Pulmonary artery endothelial cell (primary cell): ENCODE measurements around the gene UBAP2L. TPM values are rescaled to one million over a fixed set of nuclear protein-coding genes. Genes with fewer than 3 reads are reported as not detected.

ENCODE experiments used
- DNase-seq: peaks from one replicate; pipeline ENCODE4 v3.0.0-alpha.2; 2011; ENCODE audit warnings: low read depth, low spot score
- total RNA-seq: library from RNA; depleted of rRNA; stranded (reverse); fragments of >200 nt; gene quantifications from 2 replicates; pipeline ENCODE4 v1.2.3, GENCODE V29; 2014

UBAP2L gene
- total RNA-seq: 62.6 and 73.6 TPM in 2 replicates

GRCh38 chr1:154220071-154220969 is at the start of gene UBAP2L:
UBAP2L (plus strand) TSS chr1:154220955; CDS start chr1:154225124, 4,169 bp downstream.
- DNase-seq: peak; percentile 97

- no peak for DNase-seq
These were observed 49.6 kb upstream of the UBAP2L start for GRCh38 chr1:154171223-154171583.

DNA sequence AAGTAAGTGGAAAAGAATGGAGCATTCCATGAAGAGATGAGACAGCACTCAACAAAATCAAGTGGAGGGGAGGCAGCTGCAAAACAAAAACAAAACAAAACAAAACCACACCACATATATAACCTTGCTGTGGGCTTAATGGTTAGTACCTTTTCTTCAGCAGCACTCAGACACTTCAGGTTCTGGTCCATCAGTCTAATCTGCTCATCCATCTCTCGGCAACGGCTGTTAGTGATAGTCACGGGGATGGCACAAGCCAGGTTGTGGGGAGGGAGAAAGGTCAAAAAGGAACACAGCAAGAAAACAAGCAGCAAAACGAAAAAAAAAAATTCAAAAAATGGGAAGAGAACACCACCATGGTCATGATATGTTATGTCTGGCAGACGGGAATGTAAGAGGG is 48.9 kb upstream of the UBAP2L start:
- DNase-seq: no peak

- no peak for DNase-seq
These were observed 46.1 kb upstream of the UBAP2L start for GRCh38 chr1:154174654-154175053.

GRCh38 chr1:154176337-154176736 is 44.4 kb upstream of the UBAP2L start:
- peak; percentile 47 for DNase-seq

- DNase-seq: no peak
These were observed 42.7 kb upstream of the UBAP2L start for GRCh38 chr1:154178013-154178412.

- DNase-seq: no peak
These were observed 41.6 kb upstream of the UBAP2L start for GRCh38 chr1:154178911-154179811.

DNA sequence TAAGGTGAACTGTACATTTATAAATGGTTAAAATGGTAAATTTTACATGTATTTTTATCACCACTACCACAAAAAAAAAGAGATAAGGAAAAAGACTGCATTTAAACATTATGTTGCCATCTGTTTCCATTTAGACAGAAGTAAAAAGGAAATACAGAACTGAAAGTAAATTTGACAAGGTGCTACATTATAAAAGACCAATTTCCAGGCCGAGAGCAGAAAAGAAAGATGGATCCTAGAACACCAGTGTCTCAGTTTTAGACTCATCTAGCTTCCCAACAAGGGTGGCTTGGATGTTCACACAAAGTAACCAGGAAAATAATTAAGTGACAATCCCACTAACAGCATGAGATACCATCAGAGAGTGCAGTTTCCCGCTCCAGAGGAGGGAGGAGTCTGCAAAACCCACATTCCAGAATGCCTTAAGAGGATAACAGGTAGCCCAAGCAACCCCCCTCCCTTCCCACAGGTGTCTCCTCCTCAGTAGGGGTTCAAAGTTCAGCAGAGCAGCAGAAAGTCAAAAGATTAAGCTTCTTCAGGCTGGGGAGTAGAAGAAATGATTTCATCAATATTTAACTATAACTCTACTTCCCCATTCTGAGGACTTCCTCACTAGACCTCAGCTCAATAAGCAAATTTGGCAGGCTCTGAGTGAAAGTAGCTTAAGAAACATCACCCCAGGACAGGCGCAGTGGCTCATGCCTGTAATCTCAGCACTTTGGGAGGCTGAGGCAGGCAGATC is 40.6 kb upstream of the UBAP2L start:
- DNase-seq: no peak

GRCh38 chr1:154181944-154182343 is 38.8 kb upstream of the UBAP2L start:
- no peak for DNase-seq

GRCh38 chr1:154182344-154183045 is 38.3 kb upstream of the UBAP2L start:
- peak; percentile 47 for DNase-seq

DNA sequence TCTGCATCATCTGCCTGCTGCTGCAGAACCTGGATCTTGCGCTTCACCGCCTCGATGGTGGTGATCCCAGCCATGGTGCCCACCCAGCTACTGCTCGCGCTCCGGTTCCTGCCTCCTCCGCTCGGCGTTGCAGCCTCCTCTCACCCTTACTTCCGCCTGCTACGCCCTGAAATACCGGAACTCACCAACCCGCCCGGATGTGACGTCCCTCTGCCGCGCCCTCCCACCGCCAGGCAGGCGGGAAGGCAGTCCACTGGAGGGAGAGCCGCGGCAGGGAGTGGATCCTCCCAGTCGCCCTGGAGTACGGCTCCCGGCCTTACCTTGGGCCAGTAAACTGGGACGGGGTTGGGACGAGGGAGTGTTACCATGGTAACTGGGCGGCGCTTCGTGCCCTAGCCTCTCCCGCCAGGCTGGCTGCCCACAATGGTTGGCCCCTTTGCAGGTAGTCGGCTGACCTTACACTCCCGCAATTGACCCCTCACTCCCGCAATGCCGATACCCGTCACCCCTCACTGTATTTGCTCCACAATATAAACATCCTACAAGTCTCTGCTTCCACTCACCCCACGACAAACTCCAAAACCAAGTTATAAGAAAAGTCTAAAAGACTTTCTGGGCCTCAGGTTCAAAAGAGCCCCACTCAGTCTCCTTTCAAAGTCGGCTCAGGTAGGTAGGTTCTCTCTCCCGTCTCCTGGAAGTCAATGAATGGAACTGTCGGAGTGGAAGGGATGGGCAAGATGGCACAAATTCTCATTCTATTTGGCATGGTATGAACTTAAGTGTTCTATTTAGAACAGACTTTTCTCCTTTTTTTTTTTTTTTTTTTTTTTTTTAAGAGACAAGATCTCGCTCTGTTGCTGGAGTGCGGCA is 37.5 kb upstream of the UBAP2L start:
- DNase-seq: peak; percentile 84

- DNase-seq: peak; percentile 50
These were observed 34.6 kb upstream of the UBAP2L start for GRCh38 chr1:154186177-154186576.

DNA sequence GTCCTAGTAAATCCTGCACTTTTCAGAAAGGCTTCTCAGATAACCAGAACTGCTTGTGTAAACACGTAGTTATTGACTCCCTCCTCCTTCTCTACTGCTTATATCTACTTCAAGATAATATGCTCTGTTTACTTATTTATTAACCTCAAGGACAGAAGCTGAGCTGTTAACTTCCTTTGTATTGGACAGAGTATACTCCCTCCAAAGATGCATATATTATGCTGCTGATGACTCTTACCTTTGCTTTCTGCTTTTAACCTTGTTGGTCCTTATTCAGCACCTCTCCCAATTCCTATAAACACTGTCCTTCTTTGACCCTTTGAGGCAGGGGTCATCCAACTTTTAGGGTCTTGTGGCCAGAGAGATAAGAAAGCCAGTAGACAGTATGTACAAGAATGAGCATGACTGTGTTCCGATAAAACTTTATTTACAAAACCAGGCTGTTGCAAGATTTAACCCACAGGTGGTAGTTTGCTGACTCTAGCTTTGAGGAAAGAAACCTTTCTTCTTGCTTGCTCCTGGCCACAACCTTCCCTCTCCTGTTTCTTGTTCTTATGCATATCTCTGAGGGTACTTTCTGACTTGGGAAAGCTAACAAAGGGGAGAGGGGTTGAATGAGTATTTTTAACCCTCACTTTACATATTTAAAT is 33.8 kb upstream of the UBAP2L start:
- no peak for DNase-seq

- peak; percentile 64 for DNase-seq
These were observed 30.2 kb upstream of the UBAP2L start for GRCh38 chr1:154190550-154190949.

DNA sequence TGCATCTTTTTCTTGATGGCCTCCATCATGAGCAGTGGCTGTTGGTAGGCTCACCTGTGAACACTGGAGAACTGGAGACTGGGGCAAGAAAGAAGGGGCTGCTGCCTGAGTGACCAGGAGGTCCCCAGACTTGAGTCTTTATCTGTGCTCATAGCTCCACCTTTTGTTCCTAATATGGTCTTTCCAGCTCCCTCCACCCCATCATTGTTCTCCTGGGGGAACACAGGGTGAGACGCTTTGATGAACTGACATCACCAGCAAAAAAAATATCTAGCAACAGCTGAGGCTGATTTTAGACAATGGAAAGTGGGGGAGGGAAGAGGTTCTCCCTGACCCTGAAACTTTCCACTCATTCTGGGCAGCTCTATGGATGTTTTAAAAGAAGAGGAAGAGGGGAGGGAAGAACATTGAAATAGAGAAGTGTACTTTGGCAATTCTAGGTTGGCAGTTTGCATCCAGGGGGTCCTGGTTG is 28.7 kb upstream of the UBAP2L start, which contains the start of gene TPM3:
TSS of gene TPM3 (minus strand) at position 111 of the 472 bp plus-strand sequence. CDS start at position 29, 82 bp downstream.
- peak; percentile 55 for DNase-seq

DNA sequence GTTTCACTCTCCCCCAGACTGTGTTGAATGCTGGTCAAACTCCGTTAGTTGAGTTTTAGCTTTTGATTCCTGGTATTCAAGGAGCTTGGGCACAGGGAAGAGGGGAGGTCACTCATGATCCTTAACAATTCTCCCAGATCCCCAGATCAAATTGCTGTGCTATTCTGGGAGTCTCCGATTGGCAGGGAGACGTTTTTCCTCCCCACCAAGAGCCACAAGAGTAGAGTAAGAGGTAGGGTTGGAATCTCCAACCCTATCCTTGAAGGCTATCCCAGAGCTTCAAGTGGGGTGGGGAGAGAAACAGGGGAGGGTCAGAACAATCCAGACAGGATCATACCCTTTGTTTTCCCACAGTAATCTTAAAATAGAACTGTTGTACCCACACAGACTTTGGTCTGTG is 28.3 kb upstream of the UBAP2L start:
- no peak for DNase-seq

- no peak for DNase-seq
These were observed 26.9 kb upstream of the UBAP2L start for GRCh38 chr1:154193821-154194220.

- DNase-seq: no peak
These were observed 21.8 kb upstream of the UBAP2L start for GRCh38 chr1:154198756-154199562.
